OCI-LY1 (cell line): ENCODE measurements around the gene SLCO2A1.

ENCODE experiments used
- H2AFZ ChIP-seq: fragments of 200-600 bp; sonication (generic), shearing (Covaris generic); 2 replicates; pipeline ENCODE4 v1.6.0; 2014; ENCODE audit warnings: antibody characterized with exemption, mild to moderate bottlenecking, low read length
- H3F3A ChIP-seq: fragments of 200-600 bp; sonication (generic), shearing (Covaris generic); 2 replicates; pipeline ENCODE4 v1.6.0; 2014; ENCODE audit warnings: mild to moderate bottlenecking, antibody characterized with exemption, low read length, moderate library complexity; ENCODE audit not compliant: insufficient read depth
- H3K27ac ChIP-seq: fragments of 200-600 bp; sonication (generic); 2 replicates; pipeline ENCODE4 v1.5.1; 2014; ENCODE audit warnings: low read length, mixed run types, mild to moderate bottlenecking, low read depth; ENCODE audit not compliant: poor library complexity, severe bottlenecking
- H3K27me3 ChIP-seq: fragments of 200-600 bp; sonication (generic); 2 replicates; pipeline ENCODE4 v1.6.0; 2014; ENCODE audit warnings: antibody characterized with exemption, mild to moderate bottlenecking, low read length, moderate library complexity; ENCODE audit not compliant: insufficient read depth
- H3K36me3 ChIP-seq: fragments of 200-600 bp; sonication (generic); 2 replicates; pipeline ENCODE4 v1.6.1; 2014; ENCODE audit warnings: mild to moderate bottlenecking, antibody characterized with exemption, low read length, moderate library complexity, mixed read lengths; ENCODE audit not compliant: insufficient read depth
- H3K4me1 ChIP-seq: fragments of 200-600 bp; sonication (generic); 2 replicates; pipeline ENCODE4 v1.5.1; 2014; ENCODE audit warnings: mild to moderate bottlenecking, low read length, moderate library complexity; ENCODE audit not compliant: insufficient read depth, severe bottlenecking
- H3K4me2 ChIP-seq: fragments of 200-600 bp; sonication (generic), shearing (Covaris generic); 2 replicates; pipeline ENCODE4 v1.6.1; 2014; ENCODE audit warnings: low read length
- H3K4me3 ChIP-seq: fragments of 200-600 bp; sonication (generic); 2 replicates; pipeline ENCODE4 v1.5.1; 2014; ENCODE audit warnings: low read length, low read depth, mild to moderate bottlenecking, mixed read lengths; ENCODE audit not compliant: poor library complexity, severe bottlenecking
- H3K79me2 ChIP-seq: fragments of 200-600 bp; shearing (Covaris generic); 2 replicates; pipeline ENCODE4 v1.6.1; 2016; ENCODE audit warnings: mixed run types, low read length, mixed read lengths; ENCODE audit not compliant: insufficient read depth
- H3K9ac ChIP-seq: fragments of 200-600 bp; sonication (generic), shearing (Covaris generic); 2 replicates; pipeline ENCODE4 v1.6.1; 2014; ENCODE audit warnings: mild to moderate bottlenecking, low read length, mixed read lengths
- H3K9me2 ChIP-seq: fragments of 200-600 bp; sonication (generic), shearing (Covaris generic); 2 replicates; pipeline ENCODE4 v1.6.1; 2014; ENCODE audit warnings: low read depth, mild to moderate bottlenecking, low read length, mixed read lengths
- H3K9me3 ChIP-seq: fragments of 200-600 bp; shearing (Covaris generic); 2 replicates; pipeline ENCODE4 v1.6.1; 2014; ENCODE audit warnings: low read length, mixed read lengths
- H4K20me1 ChIP-seq: fragments of 200-600 bp; sonication (generic), shearing (Covaris generic); 2 replicates; pipeline ENCODE4 v1.6.0; 2016; ENCODE audit warnings: mild to moderate bottlenecking, low read length; ENCODE audit not compliant: insufficient read depth
- CTCF ChIP-seq: fragments of 200-600 bp; sonication (generic), shearing (Covaris generic); IDR thresholded peaks from 2 replicates; pipeline ENCODE4 v1.5.1; 2017; ENCODE audit warnings: mild to moderate bottlenecking, antibody characterized with exemption, low read length, moderate library complexity, mixed read lengths
- EZH2 ChIP-seq: fragments of 200-600 bp; sonication (generic), shearing (Covaris generic); IDR thresholded peaks from 2 replicates; pipeline ENCODE4 v1.8.0; 2017; ENCODE audit warnings: borderline replicate concordance, mixed run types, mild to moderate bottlenecking, antibody characterized with exemption, low read length, moderate library complexity, mixed read lengths

SLCO2A1 gene

DNA sequence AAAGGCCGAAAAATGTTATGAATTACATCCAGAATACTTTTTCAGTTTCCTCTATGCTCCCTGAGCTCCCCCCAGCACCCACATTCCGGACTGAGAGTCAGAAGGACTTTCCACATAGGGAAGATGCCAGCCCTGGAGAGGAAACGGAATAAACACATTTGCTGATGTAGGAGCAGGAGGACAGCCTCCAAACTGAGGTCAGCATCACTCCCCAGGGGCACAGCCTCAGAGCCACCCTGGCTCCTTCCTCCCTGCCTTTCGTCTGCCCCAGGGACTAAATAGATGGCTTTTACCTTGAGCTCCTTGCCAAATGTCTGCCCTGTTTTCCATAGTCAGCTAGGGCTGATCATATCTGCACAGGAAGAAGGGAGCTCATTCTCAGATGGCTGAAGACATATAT lies 22.6 kb upstream of the SLCO2A1 start:
- Histone ChIP-seq H3K4me1 (no peaks in the 10 kb centered on the region), H2AFZ (no peak overlapping the region), H3K9me3 (no peaks in the 10 kb centered on the region), H3K9me2 (no peaks in the 10 kb centered on the region), H3K27me3 (peaks cover 4% of the 10 kb centered on the region; the same call in 1 of the 2 replicates), H4K20me1 (no peaks in the 10 kb centered on the region), H3K9ac (no peak overlapping the region), H3K4me3 (no peak overlapping the region), H3K4me2 (no peak overlapping the region), H3K27ac (no peak overlapping the region), H3K79me2 (no peaks in the 10 kb centered on the region), H3F3A (no peaks in the 10 kb centered on the region), H3K36me3 (no peaks in the 10 kb centered on the region)
- no peak for TF ChIP-seq EZH2
- TF ChIP-seq CTCF = no peak

GRCh38 chr3:134049676-134050075 lies 20.0 kb upstream of the SLCO2A1 start:
- H3K4me2 ChIP-seq = no peak overlapping the region
- no peak overlapping the region for H2AFZ ChIP-seq
- no peak for TF ChIP-seq CTCF
- TF ChIP-seq EZH2 = no peak
- peaks cover 9% of the 10 kb centered on the region; the same call in 1 of the 2 replicates for H3K9me3 ChIP-seq
- no peak overlapping the region for H3K9ac ChIP-seq
- H3K4me1 ChIP-seq = no peaks in the 10 kb centered on the region
- no peak overlapping the region for H3K27ac ChIP-seq
- no peaks in the 10 kb centered on the region for H4K20me1 ChIP-seq
- no peak overlapping the region for H3K4me3 ChIP-seq
- peaks cover 4% of the 10 kb centered on the region; the same call in 1 of the 2 replicates for H3K27me3 ChIP-seq
- H3K79me2 ChIP-seq = no peaks in the 10 kb centered on the region
- H3K36me3 ChIP-seq = no peaks in the 10 kb centered on the region
- no peaks in the 10 kb centered on the region for H3F3A ChIP-seq
- H3K9me2 ChIP-seq = no peaks in the 10 kb centered on the region

- Histone ChIP-seq H3K9me2 (no peaks in the 10 kb centered on the region), H3K36me3 (no peaks in the 10 kb centered on the region), H3K4me2 (no peak overlapping the region), H3K4me1 (no peaks in the 10 kb centered on the region), H3K27ac (no peak overlapping the region), H3K9ac (no peak overlapping the region), H4K20me1 (no peaks in the 10 kb centered on the region), H3K4me3 (no peak overlapping the region), H3K79me2 (no peaks in the 10 kb centered on the region), H3K9me3 (peaks cover 21% of the 10 kb centered on the region), H3F3A (no peaks in the 10 kb centered on the region), H3K27me3 (peaks cover 4% of the 10 kb centered on the region; the same call in 1 of the 2 replicates), H2AFZ (no peak overlapping the region)
- TF ChIP-seq CTCF (no peak), EZH2 (no peak)
Measured at GRCh38 chr3:134048278-134048996, 18.7 kb upstream of the SLCO2A1 start.
